ENCODE measurements around the gene PHYKPL. TPM values are rescaled to one million over a fixed set of nuclear protein-coding genes. Genes with fewer than 3 reads are reported as not detected.
A peak's percentile ranks its signal among the peaks of the same experiment; 100 is the strongest.

The PHYKPL gene
- total and polyA plus RNA-seq, 2 donors (not counting 1 experiment from before 2014, with no cell fraction given), result 263 to 313 TPM

DNA sequence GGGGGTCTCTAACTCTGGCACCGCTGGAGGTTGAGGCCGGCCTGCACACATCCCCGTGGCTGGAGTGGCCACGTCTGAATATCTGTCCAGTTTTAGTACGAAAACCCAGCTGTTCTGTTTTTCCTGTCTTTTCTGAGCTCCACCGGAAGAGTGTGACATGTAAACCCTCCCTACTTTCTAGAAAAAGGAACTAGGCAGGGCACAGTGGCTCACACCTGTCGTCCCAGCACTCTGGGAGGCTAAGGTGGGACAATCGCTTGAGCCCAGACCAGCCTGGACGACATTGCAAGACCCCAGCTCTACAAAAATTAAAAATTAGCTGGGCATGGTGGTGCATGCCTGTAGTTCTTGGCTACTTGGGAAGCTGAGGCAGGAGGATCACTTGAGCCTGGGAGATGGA, 8.2 kb upstream of the PHYKPL start:
- H3K9me3 ChIP-seq (ENCODE audit: control extremely low read depth in 1 of 3, control insufficient read depth in 2 of 3, insufficient read depth in 1 of 3, low read length in 2 of 3), result peaks cover 0 to 1% (median 0%) of the 10 kb centered on the region in 3 donors
- H3K79me2 ChIP-seq (ENCODE audit: control insufficient read depth, insufficient read depth, low read length), result no peaks in the 10 kb centered on the region
- H3K36me3 ChIP-seq (replicated peaks in 1 of 2; ENCODE audit: control extremely low read depth in 1 of 2, control insufficient read depth in 1 of 2, extremely low read depth in 1 of 2, insufficient read depth in 2 of 2, low read length in 1 of 2), result no peaks in the 10 kb centered on the region
- Mint-ChIP-seq H3K4me3 (peak overlapping the region; percentile 68), H3K27ac (peak overlapping the region; percentile 86), H3K4me1 (peaks cover 41% of the 10 kb centered on the region), H3K9me3 (ENCODE audit: insufficient read depth) (no peaks in the 10 kb centered on the region), H3K27me3 (no peaks in the 10 kb centered on the region)
- ATAC-seq (ENCODE audit: low read depth) (peak; percentile 44), DNase-seq (peak; percentile 45)
- peak overlapping the region; percentile 28 for H3K9ac ChIP-seq (ENCODE audit: low read length)
- peak overlapping the region in 4 of 5 experiments; percentile 5 to 50 (median 26) for H3K4me3 ChIP-seq (ENCODE audit: control extremely low read depth in 1 of 5, extremely low read depth in 1 of 5, insufficient read depth in 1 of 5, low read depth in 2 of 5, low read length in 4 of 5)
- ChIA-PET CTCF (interaction anchor here (1.5 kb wide), 1 partner anchor 10 kb away, joined by 6 read pairs; no protein-coding TSS in a partner anchor), POLR2A (interaction anchor here (1.3 kb wide), 1 partner anchor 37 kb away, joined by 3 read pairs; the partner anchor contains the start of gene HNRNPAB)
- H2AFZ ChIP-seq (ENCODE audit: insufficient read depth, low read depth, low read length, poor library complexity, severe bottlenecking), result peak overlapping the region; percentile 80
- intact Hi-C loops (cut with micrococcal nuclease), result loop anchor here (10.0 kb wide), 1 partner anchor 1454 kb away; the partner anchor contains the start of gene CANX
- 2% methylated on average over 9 of the region's 9 CpGs for WGBS (ENCODE audit: insufficient coverage)
- H3K27ac ChIP-seq (ENCODE audit: low read length in 2 of 2), result peak overlapping the region; percentile 72 to 76
- H4K20me1 ChIP-seq (ENCODE audit: control insufficient read depth, insufficient read depth, low read length, poor library complexity, severe bottlenecking), result no peaks in the 10 kb centered on the region
- H3K4me1 ChIP-seq (ENCODE audit: control insufficient read depth in 2 of 2, insufficient read depth in 2 of 2, low read length in 2 of 2), result peaks cover 37 to 51% of the 10 kb centered on the region in 2 donors
- TF ChIP-seq, protein P1, sequence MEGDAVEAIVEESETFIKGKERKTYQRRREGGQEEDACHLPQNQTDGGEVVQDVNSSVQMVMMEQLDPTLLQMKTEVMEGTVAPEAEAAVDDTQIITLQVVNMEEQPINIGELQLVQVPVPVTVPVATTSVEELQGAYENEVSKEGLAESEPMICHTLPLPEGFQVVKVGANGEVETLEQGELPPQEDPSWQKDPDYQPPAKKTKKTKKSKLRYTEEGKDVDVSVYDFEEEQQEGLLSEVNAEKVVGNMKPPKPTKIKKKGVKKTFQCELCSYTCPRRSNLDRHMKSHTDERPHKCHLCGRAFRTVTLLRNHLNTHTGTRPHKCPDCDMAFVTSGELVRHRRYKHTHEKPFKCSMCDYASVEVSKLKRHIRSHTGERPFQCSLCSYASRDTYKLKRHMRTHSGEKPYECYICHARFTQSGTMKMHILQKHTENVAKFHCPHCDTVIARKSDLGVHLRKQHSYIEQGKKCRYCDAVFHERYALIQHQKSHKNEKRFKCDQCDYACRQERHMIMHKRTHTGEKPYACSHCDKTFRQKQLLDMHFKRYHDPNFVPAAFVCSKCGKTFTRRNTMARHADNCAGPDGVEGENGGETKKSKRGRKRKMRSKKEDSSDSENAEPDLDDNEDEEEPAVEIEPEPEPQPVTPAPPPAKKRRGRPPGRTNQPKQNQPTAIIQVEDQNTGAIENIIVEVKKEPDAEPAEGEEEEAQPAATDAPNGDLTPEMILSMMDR (IDR thresholded peaks at IDR 0.05), result no peak
- TF ChIP-seq EZH2 (IDR thresholded peaks at IDR 0.05; ENCODE audit: borderline replicate concordance, insufficient read depth, low read depth, low read length, poor library complexity, severe bottlenecking), result no peak
- H3K4me2 ChIP-seq (replicated peaks; ENCODE audit: low read depth, low read length, poor library complexity, severe bottlenecking), result peak overlapping the region; percentile 81
- no peaks in the 10 kb centered on the region for H3K27me3 ChIP-seq (replicated peaks in 1 of 4; ENCODE audit: control extremely low read depth in 1 of 4, control insufficient read depth in 3 of 4, insufficient read depth in 4 of 4, low read length in 3 of 4)

DNA sequence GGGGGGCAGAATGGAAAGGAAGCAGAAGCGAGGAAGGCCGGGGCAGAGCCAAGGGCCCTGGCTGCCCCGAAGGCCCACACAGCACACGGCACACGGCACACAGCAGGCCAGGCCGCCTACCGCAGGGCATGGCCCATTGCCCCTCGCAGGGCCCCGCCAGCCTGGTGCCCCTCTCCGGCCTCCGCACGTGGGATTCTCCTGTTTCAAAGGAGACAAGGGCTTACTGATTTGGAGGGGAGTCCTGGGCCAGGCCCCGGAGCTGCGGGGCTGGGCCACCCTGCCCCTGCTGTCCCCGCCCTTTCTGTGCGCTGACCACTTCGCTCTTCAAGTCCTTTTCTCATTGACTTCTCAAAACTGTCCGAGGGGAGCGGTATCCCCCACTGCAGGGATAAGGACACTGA, 7.7 kb upstream of the PHYKPL start:
- H3K79me2 ChIP-seq (ENCODE audit: control insufficient read depth, insufficient read depth, low read length), result no peaks in the 10 kb centered on the region
- H3K27ac ChIP-seq (ENCODE audit: low read length in 2 of 2), result peak overlapping the region; percentile 72 to 76
- H3K27me3 ChIP-seq (replicated peaks in 1 of 4; ENCODE audit: control extremely low read depth in 1 of 4, control insufficient read depth in 3 of 4, insufficient read depth in 4 of 4, low read length in 3 of 4), result no peaks in the 10 kb centered on the region
- POLR2A ChIA-PET, result interaction anchor here (1.3 kb wide), 1 partner anchor 36 kb away, joined by 3 read pairs; the partner anchor contains the start of gene HNRNPAB
- H2AFZ ChIP-seq (ENCODE audit: insufficient read depth, low read depth, low read length, poor library complexity, severe bottlenecking), result peak overlapping the region; percentile 80
- 38% methylated on average over 16 of the region's 19 CpGs for WGBS (ENCODE audit: insufficient coverage)
- peak overlapping the region; percentile 81 for H3K4me2 ChIP-seq (replicated peaks; ENCODE audit: low read depth, low read length, poor library complexity, severe bottlenecking)
- H3K9me3 ChIP-seq (ENCODE audit: control extremely low read depth in 1 of 3, control insufficient read depth in 2 of 3, insufficient read depth in 1 of 3, low read length in 2 of 3), result no peaks in the 10 kb centered on the region
- peak overlapping the region in 3 of 5 experiments; percentile 21 to 50 (median 31) for H3K4me3 ChIP-seq (ENCODE audit: control extremely low read depth in 1 of 5, extremely low read depth in 1 of 5, insufficient read depth in 1 of 5, low read depth in 2 of 5, low read length in 4 of 5)
- intact Hi-C loops (cut with micrococcal nuclease), result loop anchor here (10.0 kb wide), 1 partner anchor 1454 kb away; the partner anchor contains the start of gene CANX
- DNase-seq (peak; percentile 38), ATAC-seq (ENCODE audit: low read depth) (peak; percentile 16)
- TF ChIP-seq EZH2 (IDR thresholded peaks at IDR 0.05; ENCODE audit: borderline replicate concordance, insufficient read depth, low read depth, low read length, poor library complexity, severe bottlenecking), result no peak
- TF ChIP-seq, protein P1 (IDR thresholded peaks at IDR 0.05), result no peak
- H3K9ac ChIP-seq (ENCODE audit: low read length), result peak overlapping the region; percentile 28
- H3K4me1 ChIP-seq (ENCODE audit: control insufficient read depth in 2 of 2, insufficient read depth in 2 of 2, low read length in 2 of 2), result peaks cover 37 to 51% of the 10 kb centered on the region in 2 donors
- Mint-ChIP-seq H3K9me3 (ENCODE audit: insufficient read depth) (no peaks in the 10 kb centered on the region), H3K27me3 (no peaks in the 10 kb centered on the region), H3K4me3 (peak overlapping the region; percentile 68), H3K4me1 (peaks cover 41% of the 10 kb centered on the region), H3K27ac (peak overlapping the region; percentile 89)
- H3K36me3 ChIP-seq (replicated peaks in 1 of 2; ENCODE audit: control extremely low read depth in 1 of 2, control insufficient read depth in 1 of 2, extremely low read depth in 1 of 2, insufficient read depth in 2 of 2, low read length in 1 of 2), result no peaks in the 10 kb centered on the region
- CTCF ChIA-PET, result interaction anchor here (1.5 kb wide), 1 partner anchor 11 kb away, joined by 6 read pairs; no protein-coding TSS in a partner anchor
- no peaks in the 10 kb centered on the region for H4K20me1 ChIP-seq (ENCODE audit: control insufficient read depth, insufficient read depth, low read length, poor library complexity, severe bottlenecking)

Data from B cell (primary cell).